ENCODE results near the gene C3. TPM values are rescaled to one million over a fixed set of nuclear protein-coding genes. Genes with fewer than 3 reads are reported as not detected.

Gene C3
- total and polyA plus RNA-seq, 2 experiments from 2014 or later: 5.1 to 17.7 TPM

DNA sequence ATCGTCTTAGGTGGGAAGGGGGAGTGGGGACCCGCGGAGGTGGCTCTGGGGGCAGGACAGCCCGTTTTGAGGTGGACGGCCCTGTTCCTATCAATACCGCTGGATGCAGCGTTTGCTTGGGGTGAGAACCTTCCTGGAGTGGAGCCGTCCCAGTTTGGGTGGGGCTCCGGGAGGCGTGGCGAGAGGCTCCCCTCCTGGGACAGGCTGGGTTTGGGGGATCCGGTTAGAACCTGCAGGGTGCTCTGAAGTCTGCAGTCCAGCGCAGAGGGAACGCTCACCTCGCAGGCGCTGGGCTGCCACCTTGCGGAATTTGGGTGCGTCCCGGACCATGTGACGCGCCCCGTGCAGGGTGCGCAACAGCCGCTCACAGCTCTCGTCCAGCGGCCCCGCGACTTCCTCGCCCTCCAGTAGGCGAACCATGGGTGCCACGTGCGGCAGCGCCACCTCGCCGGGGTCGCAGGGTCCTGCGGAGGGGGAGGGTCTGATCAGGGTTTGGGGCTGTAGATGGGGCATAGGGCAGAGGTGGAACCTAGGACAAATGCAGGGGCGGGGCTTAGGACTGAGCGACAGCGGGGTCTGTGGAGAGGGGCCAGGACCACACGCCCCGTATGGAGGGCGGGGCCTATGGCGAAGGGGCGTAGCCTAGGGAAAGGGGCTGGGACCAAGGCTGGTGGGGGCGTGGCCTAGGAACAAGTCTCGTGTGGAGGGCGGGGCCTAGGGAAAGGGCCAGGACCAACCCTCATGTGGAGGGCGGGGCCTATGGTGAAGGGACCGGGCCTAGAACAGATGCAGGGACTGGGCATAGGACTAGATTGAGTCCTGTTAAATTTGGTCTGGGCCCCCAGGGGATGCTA, 33.0 kb upstream of the C3 start:
- Histone ChIP-seq H3K4me3 (peak overlapping the region; percentile 61), H3K9me2 (ENCODE audit: insufficient read depth) (no peaks in the 10 kb centered on the region), H3K27ac (ENCODE audit: low read depth) (peak overlapping the region; percentile 96), H3K36me3 (ENCODE audit: insufficient read depth) (peaks cover 29% of the 10 kb centered on the region), H3K27me3 (ENCODE audit: insufficient read depth) (no peaks in the 10 kb centered on the region), H3K4me1 (ENCODE audit: insufficient read depth) (peaks cover 13% of the 10 kb centered on the region; the same call in 1 of the 2 replicates), H2AFZ (no peak overlapping the region), H4K20me1 (replicated peaks; ENCODE audit: insufficient read depth) (peaks cover 4% of the 10 kb centered on the region), H3K4me2 (peak overlapping the region; percentile 92), H3F3A (replicated peaks; ENCODE audit: low read depth) (peaks cover 15% of the 10 kb centered on the region), H3K79me2 (replicated peaks; ENCODE audit: insufficient read depth) (no peaks in the 10 kb centered on the region)
- peaks cover 3% of the 10 kb centered on the region; the same call in 1 of the 3 replicates for H3K4me1 Mint-ChIP-seq
- peak; percentile 99 for DNase-seq (ENCODE audit: low spot score)
- peaks cover 51% of the 10 kb centered on the region for H3K36me3 Mint-ChIP-seq (ENCODE audit: low read depth)
- H3K9me3 Mint-ChIP-seq: no peaks in the 10 kb centered on the region; the same call in 2 of the 3 replicates
- peak overlapping the region; percentile 80 for H3K4me3 Mint-ChIP-seq
- peak overlapping the region; percentile 95 for H3K27ac Mint-ChIP-seq
- ATAC-seq: peak; percentile 81
- H3K27me3 Mint-ChIP-seq (ENCODE audit: insufficient read depth, low read depth, poor library complexity): peaks cover 26% of the 10 kb centered on the region
- TF ChIP-seq CTCF (conservative IDR thresholded peaks at IDR 0.05; ENCODE audit: low read depth in 2 of 2) (peak; percentile 51 to 53), JUNB (IDR thresholded peaks at IDR 0.05; ENCODE audit: unreplicated experiment) (no peak), POLR2AphosphoS5 (IDR thresholded peaks at IDR 0.05; ENCODE audit: low read depth) (peak; percentile 61; the same call in 1 of the 2 replicates)

DNA sequence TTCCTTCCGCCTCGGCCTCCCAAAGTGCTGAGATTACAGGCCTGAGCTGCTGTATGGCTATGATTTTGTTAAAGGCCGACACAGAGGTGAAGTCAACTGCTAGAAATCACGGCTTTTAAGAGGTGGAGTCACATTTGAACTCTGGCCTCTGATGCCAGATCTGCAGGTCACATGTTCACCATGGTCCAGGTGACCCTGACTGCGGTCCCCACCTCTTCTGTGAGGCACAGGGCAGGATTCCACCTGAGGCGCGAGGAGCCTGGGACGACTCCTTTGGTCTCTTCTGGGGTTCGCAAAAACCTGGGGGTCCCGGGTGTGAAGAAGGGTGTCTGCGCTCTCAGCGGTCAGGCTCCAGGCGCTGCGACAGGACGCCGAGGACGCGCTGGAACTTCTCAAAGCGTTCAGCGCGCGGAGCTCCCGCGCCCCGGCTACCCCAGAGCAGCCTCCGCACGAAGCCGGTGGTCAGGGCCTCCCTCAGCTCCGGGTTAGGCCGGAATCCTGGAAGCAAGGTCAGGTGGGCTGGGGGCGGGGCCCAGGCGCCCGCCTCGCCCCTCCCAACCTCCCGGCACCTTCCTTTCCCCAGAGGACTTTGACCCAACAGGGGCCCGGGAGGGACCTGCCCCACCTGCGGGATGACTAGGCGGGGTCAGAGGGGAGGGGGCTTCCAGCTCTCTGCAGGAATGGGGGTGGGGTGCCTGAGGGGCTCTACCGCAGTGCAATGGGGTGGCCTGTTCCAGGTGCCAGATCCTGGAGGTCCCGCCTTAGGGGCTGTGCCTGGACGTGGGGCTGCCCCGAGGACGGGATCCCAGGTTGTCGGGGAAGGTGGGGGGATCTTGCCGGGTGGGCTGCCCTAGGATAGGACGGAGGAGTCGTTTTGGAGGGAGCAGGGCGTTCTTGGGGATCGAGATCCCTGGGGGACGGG, 32.1 kb upstream of the C3 start:
- peak overlapping the region; percentile 95 for H3K27ac Mint-ChIP-seq
- peak overlapping the region; percentile 61 for H3K4me3 ChIP-seq
- peak; percentile 70 for ATAC-seq
- TF ChIP-seq ZNF114 (CRISPR knock-in tag; IDR thresholded peaks at IDR 0.05) (no peak), ZNF331 (CRISPR knock-in tag; IDR thresholded peaks at IDR 0.05; ENCODE audit: low read depth) (no peak)
- TF ChIP-seq, protein P1, sequence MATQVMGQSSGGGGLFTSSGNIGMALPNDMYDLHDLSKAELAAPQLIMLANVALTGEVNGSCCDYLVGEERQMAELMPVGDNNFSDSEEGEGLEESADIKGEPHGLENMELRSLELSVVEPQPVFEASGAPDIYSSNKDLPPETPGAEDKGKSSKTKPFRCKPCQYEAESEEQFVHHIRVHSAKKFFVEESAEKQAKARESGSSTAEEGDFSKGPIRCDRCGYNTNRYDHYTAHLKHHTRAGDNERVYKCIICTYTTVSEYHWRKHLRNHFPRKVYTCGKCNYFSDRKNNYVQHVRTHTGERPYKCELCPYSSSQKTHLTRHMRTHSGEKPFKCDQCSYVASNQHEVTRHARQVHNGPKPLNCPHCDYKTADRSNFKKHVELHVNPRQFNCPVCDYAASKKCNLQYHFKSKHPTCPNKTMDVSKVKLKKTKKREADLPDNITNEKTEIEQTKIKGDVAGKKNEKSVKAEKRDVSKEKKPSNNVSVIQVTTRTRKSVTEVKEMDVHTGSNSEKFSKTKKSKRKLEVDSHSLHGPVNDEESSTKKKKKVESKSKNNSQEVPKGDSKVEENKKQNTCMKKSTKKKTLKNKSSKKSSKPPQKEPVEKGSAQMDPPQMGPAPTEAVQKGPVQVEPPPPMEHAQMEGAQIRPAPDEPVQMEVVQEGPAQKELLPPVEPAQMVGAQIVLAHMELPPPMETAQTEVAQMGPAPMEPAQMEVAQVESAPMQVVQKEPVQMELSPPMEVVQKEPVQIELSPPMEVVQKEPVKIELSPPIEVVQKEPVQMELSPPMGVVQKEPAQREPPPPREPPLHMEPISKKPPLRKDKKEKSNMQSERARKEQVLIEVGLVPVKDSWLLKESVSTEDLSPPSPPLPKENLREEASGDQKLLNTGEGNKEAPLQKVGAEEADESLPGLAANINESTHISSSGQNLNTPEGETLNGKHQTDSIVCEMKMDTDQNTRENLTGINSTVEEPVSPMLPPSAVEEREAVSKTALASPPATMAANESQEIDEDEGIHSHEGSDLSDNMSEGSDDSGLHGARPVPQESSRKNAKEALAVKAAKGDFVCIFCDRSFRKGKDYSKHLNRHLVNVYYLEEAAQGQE (IDR thresholded peaks at IDR 0.05; ENCODE audit: unreplicated experiment): no peak

More for the DNA sequence above, 32.1 kb upstream of the C3 start:
- Mint-ChIP-seq H3K9me3 (no peaks in the 10 kb centered on the region), H3K4me1 (peaks cover 3% of the 10 kb centered on the region; the same call in 1 of the 3 replicates), H3K4me3 (peak overlapping the region; percentile 80), H3K27me3 (ENCODE audit: insufficient read depth, low read depth, poor library complexity) (peaks cover 27% of the 10 kb centered on the region), H3K36me3 (ENCODE audit: low read depth) (peaks cover 57% of the 10 kb centered on the region)
- Histone ChIP-seq H3K36me3 (ENCODE audit: insufficient read depth) (peaks cover 32% of the 10 kb centered on the region), H3K79me2 (replicated peaks; ENCODE audit: insufficient read depth) (no peaks in the 10 kb centered on the region), H3K9me2 (ENCODE audit: insufficient read depth) (no peaks in the 10 kb centered on the region), H3K4me2 (peak overlapping the region; percentile 92), H3K27ac (ENCODE audit: low read depth) (peak overlapping the region; percentile 96), H4K20me1 (replicated peaks; ENCODE audit: insufficient read depth) (peaks cover 8% of the 10 kb centered on the region), H3F3A (replicated peaks; ENCODE audit: low read depth) (peaks cover 15% of the 10 kb centered on the region), H3K27me3 (ENCODE audit: insufficient read depth) (no peaks in the 10 kb centered on the region), H3K4me1 (ENCODE audit: insufficient read depth) (peaks cover 13% of the 10 kb centered on the region; the same call in 1 of the 2 replicates), H2AFZ (no peak overlapping the region)
- peak; percentile 91 for DNase-seq (ENCODE audit: low spot score)

Measured in GM23338 (cell line).